T-cell (primary cell): ENCODE measurements around the gene ZNF792. TPM values are rescaled to one million over a fixed set of nuclear protein-coding genes. Genes with fewer than 3 reads are reported as not detected.
"Not testable (repeated sequence)": the region's sequence is repeated elsewhere in the genome, so short reads cannot be mapped to it uniquely, and the experiment has no call there.

Experiments used
- ATAC-seq, 4 experiments: fragments of 200-7000 bp in 3 of 4; fragments of 150-1000 bp in 1 of 4; cut with Tn5 transposase; replicated peaks in 1 of 4; 1 replicate in 3 of 4; 2 replicates in 1 of 4; pipeline ENCODE4 v1.10.0; 2021; ENCODE audit warnings: moderate library complexity in 3 of 4, mild to moderate bottlenecking in 2 of 4, moderate number of reproducible peaks in 1 of 4
- CTCF ChIA-PET, 2 donors: fragments of 300-600 bp; sonication (Branson Sonifier 250); formaldehyde crosslinking; loops; one replicate each; lab custom pipeline; 2022; ENCODE audit warnings: antibody characterized with exemption in 2 of 2; lab: Charles Lee
- POLR2A ChIA-PET, 2 donors: fragments of 300-600 bp; sonication (Branson Sonifier 250); formaldehyde crosslinking; loops; one replicate each; lab custom pipeline; 2022; ENCODE audit warnings: antibody characterized with exemption in 2 of 2; lab: Charles Lee
- DNase-seq, 35 experiments: peaks; one replicate each; pipeline versions ENCODE4 v3.0.0 to v3.0.0-alpha.2; 2013 to 2023
- H3K27ac ChIP-seq: one replicate; pipeline ENCODE4 v1.5.1; 2013; ENCODE audit warnings: low read length
- H3K27me3 ChIP-seq, 2 experiments: replicated peaks in 1 of 2; 1 replicate in 1 of 2; 2 replicates in 1 of 2; pipeline versions ENCODE4 v1.6.1 to v1.7.0; 2013; ENCODE audit warnings: low read length in 1 of 2, mixed read lengths in 1 of 2; ENCODE audit not compliant: control insufficient read depth in 2 of 2, insufficient read depth in 2 of 2; ENCODE audit errors: extremely low read depth in 1 of 2
- H3K36me3 ChIP-seq, 2 donors: 1 replicate in 1 of 2; 2 replicates in 1 of 2; pipeline versions ENCODE4 v1.6.1 to v1.7.0; 2013; ENCODE audit warnings: low read length in 1 of 2; ENCODE audit not compliant: control insufficient read depth in 2 of 2, insufficient read depth in 1 of 2; ENCODE audit errors: extremely low read depth in 1 of 2
- H3K4me1 ChIP-seq, 2 experiments: 1 replicate in 1 of 2; 2 replicates in 1 of 2; pipeline versions ENCODE4 v1.6.1 to v1.7.0; 2013; ENCODE audit warnings: low read length in 2 of 2, mixed read lengths in 1 of 2; ENCODE audit not compliant: insufficient read depth in 2 of 2, control insufficient read depth in 1 of 2; ENCODE audit errors: extremely low read depth in 1 of 2
- H3K4me3 ChIP-seq, 2 donors: 1 replicate in 1 of 2; 2 replicates in 1 of 2; pipeline versions ENCODE4 v1.5.1 to v1.7.0; 2013; ENCODE audit warnings: mild to moderate bottlenecking in 2 of 2, low read length in 1 of 2, moderate library complexity in 1 of 2; ENCODE audit not compliant: control insufficient read depth in 1 of 2; ENCODE audit errors: extremely low read depth in 1 of 2
- H3K9me3 ChIP-seq: 2 replicates; pipeline ENCODE4 v1.7.0; 2013
- H3K27ac Mint-ChIP-seq, 2 donors: one replicate each; pipeline ENCODE4 v1.8.0; 2020 to 2021; ENCODE audit warnings: mild to moderate bottlenecking in 2 of 2, mixed read lengths in 2 of 2
- H3K27me3 Mint-ChIP-seq, 2 donors: one replicate each; pipeline ENCODE4 v1.8.0; 2021 to 2022; ENCODE audit warnings: mixed read lengths in 2 of 2
- H3K36me3 Mint-ChIP-seq: one replicate; pipeline ENCODE4 v1.8.0; 2021; ENCODE audit warnings: mixed read lengths
- H3K4me1 Mint-ChIP-seq, 3 donors: one replicate each; pipeline ENCODE4 v1.8.0; 2020 to 2022; ENCODE audit warnings: mixed read lengths in 3 of 3, mild to moderate bottlenecking in 1 of 3
- H3K4me3 Mint-ChIP-seq, 3 donors: one replicate each; pipeline ENCODE4 v1.8.0; 2020 to 2022; ENCODE audit warnings: mild to moderate bottlenecking in 3 of 3, mixed read lengths in 3 of 3, moderate library complexity in 3 of 3
- H3K9me3 Mint-ChIP-seq, 3 donors: one replicate each; pipeline ENCODE4 v1.8.0; 2020 to 2022; ENCODE audit warnings: mixed read lengths in 3 of 3
- WGBS: methylation state at CpG from one replicate; pipeline ENCODE4 v1.1.5; 2013; ENCODE audit warnings: missing lambda C conversion rate; ENCODE audit not compliant: insufficient coverage; 5-methylcytosine and 5-hydroxymethylcytosine counted together
- total RNA-seq, 35 experiments: library from RNA in 6 of 35; stranded (reverse) in 6 of 35; fragments of 120-200 nt in 1 of 35; gene quantifications; one replicate each; pipeline versions ENCODE4 v1.2.1 to v1.2.4 and lab custom pipeline; 2013 to 2026

Gene ZNF792
- total RNA-seq, 5 donors from 2014 or later (not counting 1 experiment from before 2014, with no cell fraction given) = 14.1 to 29.0 (median 26.8) TPM

GRCh38 chr19:34979819-34980640, 16.0 kb upstream of the ZNF792 start:
- Histone ChIP-seq H3K27me3 (no peaks in the 10 kb centered on the region), H3K36me3 (no peaks in the 10 kb centered on the region), H3K27ac (no peak overlapping the region), H3K9me3 (no peaks in the 10 kb centered on the region), H3K4me1 (peaks cover 0 to 2% of the 10 kb centered on the region in 2 experiments), H3K4me3 (no peak overlapping the region)
- H3K27ac Mint-ChIP-seq = no peak overlapping the region
- ChIA-PET CTCF (no interaction called here), POLR2A (interaction anchor here in 1 of 2 donors (0.6 kb wide), 1 partner anchor 207 kb away, joined by 3 read pairs; no protein-coding TSS in a partner anchor)
- no peak overlapping the region for H3K4me3 Mint-ChIP-seq
- peaks cover 0 to 3% of the 10 kb centered on the region in 2 donors for H3K27me3 Mint-ChIP-seq
- no peaks in the 10 kb centered on the region for H3K36me3 Mint-ChIP-seq
- ATAC-seq (no peak), DNase-seq (no peak)
- peaks cover 0 to 9% (median 0%) of the 10 kb centered on the region in 3 donors for H3K9me3 Mint-ChIP-seq
- peaks cover under 1 to 14% (median 12%) of the 10 kb centered on the region in 3 donors for H3K4me1 Mint-ChIP-seq
- 92% methylated on average over 7 of the region's 12 CpGs for WGBS

DNA sequence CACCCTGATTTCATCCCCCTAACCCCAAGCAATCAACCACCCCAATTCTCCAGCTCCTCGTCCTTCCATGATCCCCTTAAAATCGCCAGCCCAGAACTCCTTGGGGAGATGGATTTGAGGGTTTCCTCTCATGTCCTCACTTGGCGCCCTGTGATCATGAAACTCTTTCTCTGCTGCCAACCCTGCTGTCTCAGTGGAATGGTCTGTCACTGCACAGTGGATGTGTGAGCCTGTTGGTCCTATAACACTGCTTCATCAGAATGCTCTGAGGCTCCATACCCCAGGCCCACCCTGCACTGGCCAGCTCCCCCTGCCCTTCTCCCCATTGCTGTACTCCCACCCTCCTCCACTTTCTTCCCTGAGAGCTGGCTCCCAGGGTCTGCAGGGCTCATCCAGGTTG, 12.6 kb upstream of the ZNF792 start:
- Histone ChIP-seq H3K27ac (no peak overlapping the region), H3K9me3 (no peaks in the 10 kb centered on the region), H3K4me3 (no peak overlapping the region), H3K36me3 (no peaks in the 10 kb centered on the region), H3K27me3 (no peaks in the 10 kb centered on the region), H3K4me1 (peaks cover 10 to 23% of the 10 kb centered on the region in 2 experiments)
- no peaks in the 10 kb centered on the region for H3K36me3 Mint-ChIP-seq
- ChIA-PET CTCF (no interaction called here), POLR2A (no interaction called here)
- H3K9me3 Mint-ChIP-seq = peaks cover 0 to 9% (median 0%) of the 10 kb centered on the region in 3 donors
- WGBS = 100% methylated on average over 1 of the region's 3 CpGs
- no peak for ATAC-seq
- DNase-seq = no peak
- peaks cover 18 to 32% (median 27%) of the 10 kb centered on the region in 3 donors for H3K4me1 Mint-ChIP-seq
- no peak overlapping the region for H3K27ac Mint-ChIP-seq
- H3K4me3 Mint-ChIP-seq = no peak overlapping the region
- H3K27me3 Mint-ChIP-seq = peaks cover 0 to 3% of the 10 kb centered on the region in 2 donors

GRCh38 chr19:34975056-34975455, 11.0 kb upstream of the ZNF792 start:
- no peak for DNase-seq
- H3K27ac Mint-ChIP-seq = peak overlapping the region in 1 of 2 donors; percentile 93

GRCh38 chr19:34974646-34975045, 10.6 kb upstream of the ZNF792 start:
- POLR2A ChIA-PET = no interaction called here

More at GRCh38 chr19:34975056-34975455, 11.0 kb upstream of the ZNF792 start:
- H3K27ac ChIP-seq = no peak overlapping the region
- no peak overlapping the region for H3K4me3 ChIP-seq
- no peaks in the 10 kb centered on the region for H3K36me3 ChIP-seq
- H3K27me3 ChIP-seq = no peaks in the 10 kb centered on the region
- ChIA-PET CTCF (interaction anchor here in 1 of 2 donors (0.7 to 1.1 kb wide), 2 partner anchors 10 to 52 kb away, joined by 6 to 8 read pairs; no protein-coding TSS in a partner anchor), POLR2A (interaction anchor here in 1 of 2 donors (0.5 to 0.6 kb wide), 2 partner anchors 26 to 37 kb away, joined by 3 to 5 read pairs; no protein-coding TSS in a partner anchor)
- peaks cover 18 to 32% (median 27%) of the 10 kb centered on the region in 3 donors for H3K4me1 Mint-ChIP-seq
- H3K27me3 Mint-ChIP-seq = peaks cover 0 to 3% of the 10 kb centered on the region in 2 donors
- H3K9me3 Mint-ChIP-seq = peaks cover 0 to 9% (median 0%) of the 10 kb centered on the region in 3 donors
- no peak for ATAC-seq
- H3K36me3 Mint-ChIP-seq = no peaks in the 10 kb centered on the region
- peaks cover 10 to 23% of the 10 kb centered on the region in 2 experiments for H3K4me1 ChIP-seq
- no peaks in the 10 kb centered on the region for H3K9me3 ChIP-seq
- WGBS = no CpG with 5 or more reads among the region's 5 CpGs
- peak overlapping the region in 1 of 3 donors; percentile 45 for H3K4me3 Mint-ChIP-seq

GRCh38 chr19:34972163-34972705, 8.2 kb upstream of the ZNF792 start:
- H3K9me3 ChIP-seq = no peaks in the 10 kb centered on the region
- no peak overlapping the region for H3K4me3 ChIP-seq
- H3K27ac ChIP-seq = no peak overlapping the region
- POLR2A ChIA-PET = interaction anchor here in 1 of 2 donors (0.5 kb wide), 1 partner anchor 25 kb away, joined by 8 read pairs; no protein-coding TSS in a partner anchor
- H3K27me3 Mint-ChIP-seq = no peaks in the 10 kb centered on the region
- H3K9me3 Mint-ChIP-seq = peaks cover 0 to 18% (median 8%) of the 10 kb centered on the region in 3 donors
- H3K36me3 Mint-ChIP-seq = peaks cover 9% of the 10 kb centered on the region
- CTCF ChIA-PET = interaction anchor here (0.5 to 1.0 kb wide), 6 partner anchors 15 to 42 kb away, joined by 3 to 12 read pairs (median 4); no protein-coding TSS in a partner anchor
- no peaks in the 10 kb centered on the region for H3K27me3 ChIP-seq
- H3K4me1 Mint-ChIP-seq = peaks cover 18 to 32% (median 27%) of the 10 kb centered on the region in 3 donors
- ATAC-seq (no peak), DNase-seq (no peak)
- H3K4me3 Mint-ChIP-seq = no peak overlapping the region
- WGBS = 94% methylated on average over 2 of the region's 7 CpGs
- no peak overlapping the region for H3K27ac Mint-ChIP-seq
- peaks cover 10 to 23% of the 10 kb centered on the region in 2 experiments for H3K4me1 ChIP-seq
- H3K36me3 ChIP-seq = no peaks in the 10 kb centered on the region

More at GRCh38 chr19:34974646-34975045, 10.6 kb upstream of the ZNF792 start:
- Mint-ChIP-seq H3K36me3 (no peaks in the 10 kb centered on the region), H3K4me1 (peaks cover 18 to 32% (median 27%) of the 10 kb centered on the region in 3 donors), H3K9me3 (peaks cover 0 to 9% (median 0%) of the 10 kb centered on the region in 3 donors), H3K27ac (peak overlapping the region in 1 of 2 donors; percentile 93), H3K27me3 (peaks cover 0 to 3% of the 10 kb centered on the region in 2 donors), H3K4me3 (peak overlapping the region in 1 of 3 donors; percentile 45)
- Histone ChIP-seq H3K9me3 (no peaks in the 10 kb centered on the region), H3K27ac (no peak overlapping the region), H3K4me1 (peaks cover 10 to 23% of the 10 kb centered on the region in 2 experiments), H3K27me3 (no peaks in the 10 kb centered on the region), H3K36me3 (no peaks in the 10 kb centered on the region), H3K4me3 (no peak overlapping the region)
- no CpG with 5 or more reads among the region's 5 CpGs for WGBS
- no peak for ATAC-seq
- CTCF ChIA-PET = interaction anchor here in 1 of 2 donors (0.9 to 1.2 kb wide), 2 partner anchors 40 to 167 kb away, joined by 3 to 5 read pairs; no protein-coding TSS in a partner anchor
- DNase-seq = no peak

DNA sequence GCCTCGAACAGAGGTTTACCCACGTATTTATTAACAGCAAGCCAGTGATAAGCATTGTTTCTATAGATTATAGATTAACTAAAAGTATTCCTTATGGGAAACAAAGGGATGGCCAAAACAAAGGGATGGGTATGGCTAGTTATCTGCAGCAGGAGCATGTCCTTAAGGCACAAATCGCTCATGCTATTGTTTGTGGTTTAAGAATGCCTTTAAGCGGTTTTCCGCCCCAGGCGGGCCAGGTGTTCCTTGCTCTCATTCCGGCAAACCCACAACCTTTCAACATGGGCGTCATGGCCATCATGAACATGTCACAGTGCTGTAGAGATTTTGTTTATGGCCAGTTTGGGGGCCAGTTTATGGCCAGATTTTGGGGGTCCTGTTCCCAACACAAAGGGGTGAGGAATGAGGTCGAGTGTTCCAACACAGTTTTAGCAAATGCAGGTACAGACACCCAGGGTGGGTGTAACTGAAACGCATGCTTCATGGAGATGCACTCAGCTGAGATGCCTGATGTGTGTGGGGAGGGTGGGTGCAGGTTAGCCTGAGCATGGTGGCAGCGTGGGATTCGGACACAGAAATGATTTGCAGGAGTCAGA, 6.3 kb upstream of the ZNF792 start:
- H3K4me3 ChIP-seq, H3K27me3 ChIP-seq, H3K9me3 ChIP-seq, H3K36me3 ChIP-seq, DNase-seq, H3K27me3 Mint-ChIP-seq, CTCF ChIA-PET, ATAC-seq, H3K36me3 Mint-ChIP-seq, H3K27ac Mint-ChIP-seq, POLR2A ChIA-PET, H3K4me3 Mint-ChIP-seq, H3K27ac ChIP-seq: not testable (repeated sequence)
- peaks cover 0 to 17% (median 8%) of the 10 kb centered on the region in 3 donors for H3K9me3 Mint-ChIP-seq
- H3K4me1 Mint-ChIP-seq = peaks cover 18 to 28% (median 27%) of the 10 kb centered on the region in 3 donors
- H3K4me1 ChIP-seq = peaks cover 10 to 23% of the 10 kb centered on the region in 2 experiments
- 86% methylated on average over 4 of the region's 12 CpGs for WGBS
